NCI-H1694 treated with DMSO at 0.1 percent for 48 hours (cell line): Measurements from ENCODE around the gene SLC45A2.
"Not testable (repeated sequence)": the region's sequence is repeated elsewhere in the genome, so short reads cannot be mapped to it uniquely, and the experiment has no call there.

Source experiments
- DNase-seq: peaks from one replicate; lab custom pipeline; 2025; lab: John Stamatoyannopoulos, UW

The SLC45A2 gene

DNA sequence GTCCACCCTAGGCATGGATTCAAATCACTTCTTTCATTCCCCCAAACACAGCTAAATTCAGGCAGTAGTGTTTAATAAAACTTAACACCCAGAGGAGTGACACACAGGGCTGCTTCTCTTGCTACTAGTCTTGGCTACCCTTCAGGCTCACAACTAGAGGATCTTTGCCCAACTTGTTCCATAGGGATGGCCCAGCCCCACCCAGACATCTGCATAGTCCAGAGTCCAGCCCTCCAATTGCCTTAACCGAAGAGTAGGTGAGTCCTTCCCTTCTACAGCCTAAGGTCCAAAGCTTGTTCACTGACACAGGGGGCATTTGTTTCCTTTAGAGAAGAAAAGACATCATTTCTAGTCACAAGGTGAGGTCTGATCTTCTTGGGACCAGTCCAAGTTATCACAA is 63.5 kb downstream of the SLC45A2 start:
- no peak for DNase-seq

GRCh38 chr5:33914844-33915243 is 69.6 kb downstream of the SLC45A2 start:
- not testable (repeated sequence) for DNase-seq

DNA sequence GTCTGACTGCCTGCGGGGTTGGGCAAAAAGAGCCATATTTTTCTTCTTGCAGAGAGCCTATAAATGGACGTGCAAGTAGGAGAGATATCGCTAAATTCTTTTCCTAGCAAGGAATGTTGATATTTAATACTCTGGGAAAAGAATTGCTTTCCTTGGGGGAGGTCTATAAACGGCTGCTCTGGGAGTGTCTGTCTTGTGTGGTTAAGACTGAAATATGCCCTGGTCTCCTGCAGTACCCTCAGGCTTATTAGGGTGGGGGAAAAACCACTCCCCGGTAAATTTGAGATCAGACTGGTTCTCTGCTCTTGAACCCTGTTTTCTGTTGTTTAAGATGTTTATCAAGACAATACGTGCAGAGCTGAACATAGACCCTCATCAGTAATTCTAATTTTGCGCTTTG is 78.2 kb downstream of the SLC45A2 start:
- DNase-seq, result not testable (repeated sequence)

DNA sequence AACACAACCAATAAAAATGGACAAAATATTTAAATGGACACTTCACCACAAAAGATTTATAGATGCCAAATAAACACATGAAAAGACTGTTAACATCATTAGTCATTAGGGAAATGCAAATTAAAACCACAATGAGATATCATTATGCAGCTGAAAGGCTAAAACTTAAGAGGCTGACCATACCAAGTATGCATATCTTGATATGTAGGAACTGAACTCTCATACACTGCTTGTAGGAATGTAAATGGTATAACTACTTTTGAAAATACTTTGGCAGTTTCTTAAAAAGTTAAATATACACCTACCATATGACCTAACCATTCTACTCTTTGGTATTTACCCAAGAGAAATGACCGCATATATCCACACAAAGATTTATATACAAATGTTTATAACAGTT is 79.1 kb downstream of the SLC45A2 start:
- no peak for DNase-seq

- DNase-seq, result no peak
Observed at GRCh38 chr5:33903118-33903517, 81.4 kb downstream of the SLC45A2 start.

GRCh38 chr5:33901156-33901555 is 83.3 kb downstream of the SLC45A2 start:
- no peak for DNase-seq
